SH-SY5Y (cell line): ENCODE measurements around the gene PIN4.

Source experiments
- GATA2 ChIP-seq: IDR thresholded peaks from 2 replicates; pipeline ENCODE4 v1.6.1; 2011; ENCODE audit warnings: mild to moderate bottlenecking, low read depth, low read length
- GATA3 ChIP-seq: IDR thresholded peaks from 2 replicates; pipeline ENCODE4 v1.6.1; 2011; ENCODE audit warnings: low read depth, mild to moderate bottlenecking, low read length, moderate library complexity

DNA sequence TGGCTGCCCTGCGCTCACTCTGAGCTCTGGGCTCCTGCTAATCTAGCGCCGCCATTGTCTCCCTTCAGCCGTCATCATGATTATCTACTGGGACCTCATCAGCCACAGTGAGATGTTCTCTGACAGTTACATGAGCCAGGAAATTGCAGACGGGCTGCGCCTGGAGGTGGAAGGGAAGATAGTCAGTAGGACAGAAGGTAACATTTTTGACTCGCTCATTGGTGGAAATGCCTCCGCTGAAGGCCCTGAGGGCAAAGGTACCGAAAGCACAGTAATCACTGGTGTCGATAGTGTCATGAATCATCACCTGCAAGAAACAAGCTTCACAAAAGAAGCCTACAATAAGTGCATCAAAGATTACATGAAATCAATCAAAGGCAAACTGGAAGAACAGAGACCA lies 21.8 kb upstream of the PIN4 start:
- no peak for TF ChIP-seq GATA2
- no peak for TF ChIP-seq GATA3
